ENCODE results near the gene QRFP.

The QRFP gene

DNA sequence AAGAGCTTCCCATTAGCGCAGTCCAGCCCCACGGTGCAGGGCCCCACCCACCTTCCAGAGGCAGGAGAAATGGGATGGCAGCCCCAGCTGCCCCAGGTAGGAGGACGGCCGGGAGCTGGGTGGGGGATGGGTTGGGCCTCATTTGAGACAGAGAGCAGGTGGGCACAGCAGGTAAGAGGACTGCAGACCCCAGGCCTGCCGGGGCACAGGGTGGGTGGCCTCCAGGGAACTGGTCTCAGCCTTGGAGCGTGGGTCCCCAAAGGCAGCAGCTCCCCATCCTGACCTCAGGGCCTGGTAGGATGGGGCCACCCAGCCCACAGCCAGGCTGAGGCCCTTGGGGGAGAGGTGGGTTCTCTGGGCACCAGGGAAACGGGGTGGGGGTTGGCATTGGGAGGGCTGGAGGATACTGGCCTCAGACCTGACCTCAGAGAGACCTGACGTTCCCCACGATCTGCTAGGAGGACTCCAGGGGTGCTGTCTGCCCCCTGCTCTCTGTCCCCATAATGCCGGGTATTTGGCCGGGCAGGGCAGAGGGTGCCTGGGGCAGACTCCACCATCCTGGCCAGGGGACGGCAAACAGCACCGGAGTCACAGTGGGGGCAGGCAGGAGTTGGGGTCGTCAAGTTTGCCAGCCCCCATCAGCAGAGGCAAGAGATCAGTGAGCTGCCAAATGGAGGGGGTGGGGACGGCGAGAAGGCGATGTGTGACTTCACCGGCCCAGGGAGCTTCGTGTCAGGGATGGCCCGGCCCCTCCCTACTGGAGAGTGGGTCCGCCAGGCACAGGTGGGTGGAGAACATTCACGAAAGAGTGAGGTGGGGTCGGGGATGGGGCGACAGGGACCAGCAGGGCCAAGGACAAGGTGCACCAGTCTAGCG, 6.8 kb upstream of the QRFP start:
- DNase-seq, result no peak

DNA sequence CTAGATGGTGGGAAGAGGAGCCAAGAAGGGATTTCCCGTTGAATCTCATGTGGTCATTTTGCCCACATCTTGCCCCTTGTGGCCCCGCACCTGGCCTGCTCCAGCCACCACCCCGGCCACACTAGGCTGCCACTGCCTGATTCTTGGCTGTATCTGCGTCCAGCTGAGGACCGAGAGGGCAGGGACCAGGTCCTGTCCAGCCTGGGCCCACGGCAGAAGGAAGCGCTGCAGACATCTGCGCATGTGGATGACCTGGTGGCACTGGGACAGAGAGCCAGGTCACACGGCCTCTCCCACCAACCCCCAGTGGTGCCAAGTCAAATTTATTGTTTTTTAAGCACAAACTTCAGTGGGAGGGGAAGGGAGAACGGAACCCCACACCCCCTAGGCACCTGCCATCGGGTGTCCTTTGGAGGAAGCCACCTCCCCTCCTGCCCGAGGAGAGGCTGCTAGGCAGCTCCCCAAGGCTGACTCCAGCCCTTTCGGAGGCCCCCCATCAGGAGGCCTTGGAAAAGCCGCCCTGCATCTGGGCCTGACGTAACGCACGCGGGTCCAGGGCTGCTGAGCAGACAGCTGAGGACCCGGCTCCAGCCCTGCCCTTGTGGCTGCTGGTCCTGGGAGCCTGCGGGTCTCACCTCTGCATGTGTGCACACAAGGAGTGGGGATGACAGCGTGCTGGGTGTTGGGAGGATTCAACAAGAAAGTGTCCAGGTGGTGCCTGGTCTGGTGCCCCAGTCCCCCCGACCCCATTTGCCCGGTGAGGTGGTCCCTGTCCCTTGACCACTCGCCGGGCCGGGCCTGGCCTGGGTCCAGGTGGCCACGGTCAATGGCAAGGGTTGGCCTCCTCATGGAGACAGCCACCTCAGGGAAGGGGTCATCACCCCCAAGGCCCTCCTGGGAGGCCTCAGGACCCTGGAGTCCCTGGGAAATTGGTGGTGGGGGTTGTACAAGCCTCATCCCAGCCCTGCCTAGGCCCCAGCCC, 5.9 kb upstream of the QRFP start:
- no peak for DNase-seq

DNA sequence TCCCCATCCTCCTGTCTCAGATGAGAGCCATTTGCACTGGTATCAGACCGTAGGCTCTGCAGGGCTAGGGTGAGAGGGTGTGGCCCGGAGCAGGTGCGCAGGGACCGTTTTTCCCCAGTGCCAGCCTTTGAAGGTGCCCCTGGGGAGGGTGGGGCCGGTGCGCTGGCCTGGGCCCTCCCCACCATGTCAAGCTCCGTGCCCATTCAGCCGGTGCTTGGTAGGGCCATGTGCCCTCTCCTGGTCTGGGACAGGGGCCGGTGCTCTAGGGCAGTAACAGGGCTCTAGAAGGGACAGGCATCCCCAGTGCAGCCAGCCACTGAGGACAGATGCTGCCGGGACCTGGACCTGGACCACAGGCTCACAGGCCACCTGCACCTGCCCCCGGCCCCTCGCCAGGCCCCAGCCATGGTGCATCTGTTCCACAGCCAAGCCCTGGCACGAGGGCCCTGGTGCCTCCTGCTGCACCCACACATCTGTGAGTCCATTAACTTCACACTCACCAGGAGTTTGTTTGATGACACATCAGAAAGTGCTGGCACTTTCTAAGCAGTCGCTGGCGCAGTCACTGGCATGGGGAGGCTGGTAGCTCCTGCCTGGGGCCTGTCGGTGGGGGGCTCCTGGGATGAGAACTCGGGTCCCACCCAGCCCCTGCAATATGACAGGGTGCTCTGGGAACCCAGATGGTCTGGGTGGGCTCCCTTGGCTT, 5.0 kb upstream of the QRFP start:
- DNase-seq, result no peak

DNA sequence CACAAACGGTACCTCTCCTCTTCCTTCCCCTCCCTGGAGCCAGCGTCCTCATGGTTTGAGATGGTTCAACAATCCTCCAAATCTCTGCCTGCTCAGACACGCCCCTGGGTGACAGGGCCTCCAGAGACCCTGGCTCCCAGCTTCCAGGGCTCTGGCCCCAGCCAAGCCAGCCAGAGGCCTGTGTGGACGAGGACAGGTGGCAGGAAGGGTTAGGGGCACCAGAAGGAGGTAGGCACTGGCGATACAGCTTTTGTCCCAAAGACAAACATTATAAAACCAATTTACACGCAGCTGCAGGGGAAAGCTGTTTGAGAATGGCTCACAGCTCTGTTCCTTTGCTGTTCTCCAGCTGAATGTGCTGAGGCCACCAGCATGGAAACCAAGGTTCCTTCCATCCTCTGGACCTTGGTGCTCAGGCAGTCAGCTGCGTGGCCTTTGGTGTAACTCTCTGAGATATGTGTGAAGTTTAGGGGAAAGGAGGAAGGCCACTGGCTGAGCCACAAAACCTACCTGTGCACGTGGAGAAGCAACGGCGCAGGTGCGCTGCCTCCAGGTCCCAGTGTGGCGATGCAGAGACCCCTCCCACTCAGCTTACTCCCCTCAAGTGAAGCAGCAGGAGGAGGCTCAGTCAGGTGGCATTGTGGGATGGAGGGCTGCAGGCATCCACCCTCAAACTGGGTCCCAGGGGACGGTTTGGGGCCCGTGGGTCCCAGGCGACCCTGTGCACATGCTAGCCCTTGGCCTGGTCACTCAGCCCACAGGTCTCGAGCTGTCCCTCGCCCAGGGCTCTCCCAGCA, 4.3 kb upstream of the QRFP start:
- no peak for DNase-seq

DNA sequence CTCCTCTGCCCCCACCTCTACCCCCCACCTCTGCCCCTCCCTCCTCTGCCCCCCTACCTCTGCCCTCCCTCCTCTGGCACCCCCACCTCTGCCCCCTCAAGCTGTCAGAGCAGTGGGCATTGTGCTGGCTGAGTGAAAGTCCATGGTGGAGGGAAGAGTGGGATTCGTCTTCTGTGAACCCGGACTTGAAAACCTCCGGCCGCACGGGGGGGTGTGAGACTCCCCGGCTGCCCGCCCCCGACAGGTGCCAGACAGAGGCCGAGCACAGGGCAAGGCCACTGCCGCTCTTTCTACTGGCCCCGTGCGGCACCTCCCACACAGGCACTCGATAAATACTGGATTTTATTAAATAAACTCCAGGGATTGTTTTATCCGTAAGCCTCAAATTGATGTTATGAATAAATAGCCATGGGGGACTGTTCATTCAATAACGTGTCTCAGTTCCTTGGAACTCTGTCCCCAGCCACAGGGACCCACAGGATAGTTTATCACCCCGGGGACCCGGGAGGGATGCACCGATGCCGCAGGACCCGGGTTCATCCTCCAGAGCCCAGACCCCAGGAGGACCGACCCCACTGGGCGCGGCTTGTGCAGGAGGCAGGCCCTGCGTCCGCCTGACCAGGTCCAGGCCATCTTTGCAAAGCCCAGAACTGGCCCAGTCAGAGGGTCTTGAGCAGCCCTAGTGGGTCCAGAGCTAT, 2.6 kb upstream of the QRFP start:
- no peak for DNase-seq

DNA sequence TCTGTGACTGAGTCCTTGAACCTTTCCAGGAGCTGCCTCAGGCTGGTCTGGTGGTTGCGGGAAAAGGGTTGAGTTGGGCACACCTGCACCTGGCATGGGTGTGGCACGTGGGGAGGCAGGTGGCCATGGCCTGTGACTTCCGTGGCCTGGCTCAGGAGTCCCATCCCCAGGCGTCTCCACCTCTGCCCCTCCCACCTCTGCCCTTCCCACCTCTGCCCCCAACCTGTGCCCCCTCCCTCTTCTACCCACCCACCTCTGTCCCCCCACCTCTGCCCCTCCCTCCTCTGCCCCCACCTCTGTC, 1.9 kb upstream of the QRFP start:
- no peak for DNase-seq

DNA sequence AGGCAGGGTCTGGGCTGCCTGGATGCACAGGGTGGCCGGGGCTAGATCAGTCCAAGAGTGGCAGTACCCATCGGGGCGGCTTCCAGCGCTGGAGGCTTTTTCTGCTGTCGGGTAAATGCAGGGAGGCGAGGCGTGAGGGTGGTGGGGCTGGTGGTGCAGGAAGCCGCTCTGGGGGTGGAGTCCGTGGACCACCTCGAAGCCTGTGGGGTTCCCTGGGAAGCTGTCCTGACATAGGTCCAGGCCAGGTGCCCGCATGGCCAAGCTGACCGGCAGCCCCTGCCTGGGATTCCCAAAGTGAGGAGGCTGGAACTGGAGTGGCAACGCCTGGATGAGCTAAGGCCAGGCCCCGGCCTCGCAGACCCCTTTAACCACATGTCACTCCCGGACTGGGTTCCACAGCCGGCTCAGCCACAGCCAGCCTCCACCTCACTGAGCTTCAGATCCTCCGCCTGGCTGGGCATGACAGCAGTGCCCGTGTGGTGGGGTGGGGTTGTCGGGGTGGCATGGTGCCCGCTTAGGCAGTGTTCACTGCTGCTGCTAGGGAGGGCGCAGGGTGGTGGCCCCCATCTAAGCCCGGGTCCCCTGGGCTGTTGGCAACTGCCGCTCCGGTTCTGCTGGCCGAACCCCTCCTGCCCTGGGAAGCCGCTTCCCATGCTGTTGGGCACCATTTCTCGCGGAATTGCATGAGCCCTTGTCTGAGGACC, 1.4 kb upstream of the QRFP start:
- DNase-seq, result no peak

DNA sequence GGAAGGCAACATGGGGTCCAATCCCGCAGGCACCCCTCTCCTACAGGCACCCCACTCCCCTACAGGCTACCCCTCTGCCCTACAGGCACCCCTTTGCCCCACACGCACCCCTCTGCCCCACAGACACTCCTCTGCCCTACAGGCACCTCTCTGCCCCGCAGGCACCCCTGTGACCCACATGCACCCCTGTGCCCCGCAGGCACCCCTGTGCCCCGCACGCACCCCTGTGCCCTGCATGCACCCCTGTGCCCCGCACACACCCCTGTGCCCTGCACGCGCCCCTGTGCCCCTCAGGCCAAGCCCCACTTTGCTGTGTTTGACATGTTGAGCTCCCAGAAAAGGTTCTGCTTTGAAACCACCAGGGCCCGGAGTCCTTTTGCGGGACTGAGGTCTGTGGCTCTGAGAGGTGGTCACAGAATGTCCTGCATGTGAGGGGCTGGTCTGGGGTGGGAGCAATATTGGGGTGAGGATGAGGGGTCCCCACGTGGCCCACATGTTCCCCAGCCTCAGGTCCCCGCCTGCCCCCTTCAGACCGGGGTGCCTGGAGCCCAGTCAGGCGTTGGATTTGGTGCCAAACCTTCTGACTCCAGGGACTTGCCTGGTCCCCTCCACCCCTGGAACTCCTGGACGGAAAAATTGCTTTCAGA, 616 bp upstream of the QRFP start:
- DNase-seq, result no peak

DNA sequence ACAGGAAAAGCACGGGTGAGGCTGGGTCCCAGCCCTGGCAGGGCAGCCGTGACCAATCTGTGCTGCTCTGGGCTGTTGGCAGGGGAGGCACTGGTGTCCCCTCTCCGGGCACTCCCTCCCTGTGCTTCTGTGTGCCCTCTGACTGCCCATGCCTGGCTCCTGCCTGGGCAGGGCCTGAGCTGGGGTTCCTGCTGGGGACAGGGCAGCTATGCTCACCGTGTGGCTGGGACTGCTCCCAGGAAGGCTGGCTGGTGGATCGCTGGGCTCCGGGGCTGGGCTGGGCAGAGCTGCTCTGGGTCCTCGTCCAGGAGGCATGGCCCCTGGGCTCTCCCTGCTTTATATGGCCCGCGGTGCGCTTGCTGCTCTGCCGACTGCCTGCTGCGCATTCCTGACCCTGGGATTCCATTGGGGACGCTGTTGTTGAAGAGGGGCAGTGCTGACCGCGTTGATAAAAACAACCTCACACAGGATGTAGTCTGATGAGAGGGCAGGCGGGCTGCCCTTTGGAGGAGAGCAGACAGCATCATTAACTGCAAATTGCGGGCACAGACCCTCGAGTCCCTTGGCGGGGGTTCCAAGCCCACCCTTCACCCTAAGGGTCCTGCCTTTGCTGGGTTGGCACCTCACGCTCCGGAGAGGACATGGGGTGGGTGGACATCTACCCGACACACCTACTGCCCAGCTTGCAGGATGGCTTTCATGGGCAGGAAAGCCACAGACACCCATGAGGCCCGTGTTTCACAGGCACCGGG, 955 bp downstream of the QRFP start:
- DNase-seq, result no peak

DNA sequence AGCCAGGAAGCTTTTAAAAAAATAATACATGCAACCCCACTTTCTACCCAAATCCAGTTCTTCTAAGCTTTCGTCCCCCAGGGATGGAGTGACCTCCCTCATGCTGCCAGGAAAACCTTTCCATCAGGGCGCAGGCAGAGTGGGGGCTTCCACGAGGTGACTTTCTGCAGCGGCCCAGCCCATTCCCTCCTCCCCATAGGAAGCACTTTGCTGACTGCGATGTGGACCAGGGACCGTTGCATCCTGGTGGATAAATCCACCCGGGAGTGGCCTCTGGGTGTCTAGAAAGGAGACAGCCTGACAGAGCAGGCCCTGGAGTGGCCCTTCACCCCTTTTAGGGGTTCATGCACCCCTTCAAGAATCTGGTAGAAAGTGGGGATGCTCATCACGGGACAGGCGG, 1.6 kb downstream of the QRFP start:
- no peak for DNase-seq

DNA sequence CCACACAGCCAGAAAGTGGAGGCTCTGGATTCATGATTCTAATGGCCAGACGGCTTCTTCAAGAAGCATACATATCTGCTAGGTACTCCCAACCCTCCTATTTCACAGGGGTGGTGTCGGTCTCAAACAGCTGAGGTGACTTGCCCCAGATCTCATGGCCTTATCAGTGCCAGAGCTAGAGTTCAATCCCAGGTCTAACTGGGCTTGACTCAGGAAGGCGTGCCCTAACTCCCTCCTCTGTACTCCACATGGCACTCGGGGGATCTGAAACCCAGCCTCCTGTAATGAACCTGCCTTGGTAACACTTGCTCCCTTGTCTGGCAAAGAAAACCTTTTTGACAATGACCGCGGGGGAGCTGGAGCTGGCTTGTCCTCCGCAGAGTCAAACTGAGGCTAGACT, 2.1 kb downstream of the QRFP start:
- DNase-seq, result no peak

DNA sequence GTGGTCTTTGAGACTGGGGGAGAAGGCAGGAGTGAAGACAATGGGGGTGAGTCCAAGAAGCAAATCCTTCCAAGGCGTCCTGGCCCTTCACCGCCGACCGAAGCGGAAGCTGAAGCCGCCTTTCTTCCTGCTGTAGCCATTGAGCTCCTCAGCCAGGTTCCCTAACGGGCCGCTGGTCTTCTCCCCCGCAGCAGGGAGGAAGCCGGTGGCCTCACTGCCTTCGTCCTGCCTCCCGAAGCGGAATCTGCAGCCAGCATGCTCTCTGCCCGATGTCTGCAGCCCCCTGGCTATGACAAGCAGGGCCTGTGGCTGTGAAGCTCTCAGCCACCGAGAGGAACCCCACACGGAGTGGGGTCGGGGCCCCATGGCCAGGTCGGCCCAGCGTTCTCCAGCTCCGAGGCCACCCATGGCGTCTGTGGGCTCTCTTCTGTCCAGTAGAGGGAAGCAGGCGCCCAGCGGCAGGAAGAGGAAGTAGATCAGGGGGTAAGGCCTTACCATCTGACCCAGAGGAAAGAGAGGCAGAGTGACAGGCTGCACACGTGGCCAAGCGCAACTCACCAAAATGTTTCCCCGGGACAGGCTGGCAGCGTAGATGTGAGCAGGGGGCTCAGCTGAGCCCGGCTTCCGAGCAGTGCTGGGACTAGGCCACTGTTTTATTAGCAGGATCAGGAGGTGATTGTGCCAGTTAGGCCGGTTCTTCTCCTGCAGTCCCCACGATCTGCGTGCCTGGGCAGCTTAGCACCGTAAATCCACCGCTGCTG, 3.1 kb downstream of the QRFP start:
- no peak for DNase-seq

DNA sequence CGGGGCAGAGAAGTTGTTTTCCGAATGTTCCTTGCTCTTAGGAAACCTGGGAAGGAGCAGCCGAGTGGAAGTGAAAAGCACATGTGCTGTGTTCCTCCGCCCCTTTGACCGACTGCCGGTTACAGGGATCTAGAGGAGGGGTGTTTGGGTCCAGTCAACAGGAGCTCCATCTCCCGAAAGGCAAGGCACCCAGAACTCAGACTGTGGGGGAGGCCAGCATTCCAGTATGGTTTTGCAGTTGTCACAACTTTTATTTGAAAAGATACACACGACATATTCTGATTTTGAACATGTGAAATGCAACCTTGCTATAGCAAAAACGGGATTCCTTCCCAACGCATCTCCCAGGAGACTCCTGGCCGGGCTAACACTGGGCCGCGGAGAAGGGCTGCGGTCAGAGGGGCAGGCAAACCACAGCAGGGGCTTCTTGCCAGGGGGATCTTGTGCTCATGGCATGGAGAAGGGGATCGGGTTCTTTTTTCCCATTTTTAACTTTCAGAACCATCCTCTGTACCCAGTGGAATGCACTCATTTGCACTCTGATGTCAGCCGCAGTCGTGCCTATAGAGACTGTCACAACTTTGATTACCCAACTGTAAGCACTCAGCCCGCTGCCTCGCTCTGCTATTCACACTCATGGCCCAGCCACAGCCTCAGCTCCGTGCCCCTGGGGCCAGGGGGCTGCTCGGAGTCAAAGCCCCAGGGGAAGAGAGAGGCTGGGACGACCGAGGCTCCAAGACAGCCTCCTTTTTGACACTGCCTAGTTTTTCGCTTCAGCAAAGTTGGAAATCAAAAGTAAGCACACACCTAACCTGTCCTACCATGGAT, 3.9 kb downstream of the QRFP start:
- DNase-seq, result no peak

DNA sequence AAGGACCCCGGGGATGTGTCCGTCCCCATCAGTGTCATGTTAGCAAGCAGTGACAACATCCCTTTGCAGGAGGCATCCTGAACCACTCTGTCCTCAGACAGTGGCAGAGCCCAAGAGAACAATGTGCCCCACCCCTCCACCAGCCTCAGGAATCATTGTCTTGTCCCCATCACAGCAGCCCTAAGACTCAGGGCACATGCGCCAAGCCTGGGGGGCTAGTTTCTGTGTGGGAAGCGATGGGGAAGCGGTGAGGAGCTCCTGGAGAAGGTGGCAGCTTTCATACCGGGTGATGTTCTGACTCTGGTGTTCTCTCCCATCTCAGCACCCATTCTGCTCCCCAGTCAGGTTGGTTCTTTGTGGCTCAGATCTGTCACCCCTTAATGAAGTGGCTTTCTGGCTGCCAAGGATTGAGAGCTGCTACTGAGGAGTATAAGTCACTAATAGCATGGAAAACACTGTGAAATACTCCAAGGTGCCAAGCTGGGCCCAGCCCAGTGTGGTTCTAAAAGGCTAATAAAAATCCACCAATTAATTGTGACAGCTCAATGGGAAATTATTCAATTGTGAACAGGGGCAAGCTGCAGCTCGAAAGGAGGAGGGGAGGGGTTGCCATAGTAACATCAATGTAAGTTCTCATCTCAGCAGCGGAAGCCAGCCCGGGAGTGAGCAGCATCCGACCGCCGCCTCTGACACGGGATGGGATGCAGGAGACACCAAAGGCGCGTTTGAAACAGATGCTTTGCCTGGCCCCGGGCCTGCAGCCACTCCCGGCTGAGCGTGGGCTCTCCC, 4.7 kb downstream of the QRFP start:
- peak; percentile 3 for DNase-seq

DNA sequence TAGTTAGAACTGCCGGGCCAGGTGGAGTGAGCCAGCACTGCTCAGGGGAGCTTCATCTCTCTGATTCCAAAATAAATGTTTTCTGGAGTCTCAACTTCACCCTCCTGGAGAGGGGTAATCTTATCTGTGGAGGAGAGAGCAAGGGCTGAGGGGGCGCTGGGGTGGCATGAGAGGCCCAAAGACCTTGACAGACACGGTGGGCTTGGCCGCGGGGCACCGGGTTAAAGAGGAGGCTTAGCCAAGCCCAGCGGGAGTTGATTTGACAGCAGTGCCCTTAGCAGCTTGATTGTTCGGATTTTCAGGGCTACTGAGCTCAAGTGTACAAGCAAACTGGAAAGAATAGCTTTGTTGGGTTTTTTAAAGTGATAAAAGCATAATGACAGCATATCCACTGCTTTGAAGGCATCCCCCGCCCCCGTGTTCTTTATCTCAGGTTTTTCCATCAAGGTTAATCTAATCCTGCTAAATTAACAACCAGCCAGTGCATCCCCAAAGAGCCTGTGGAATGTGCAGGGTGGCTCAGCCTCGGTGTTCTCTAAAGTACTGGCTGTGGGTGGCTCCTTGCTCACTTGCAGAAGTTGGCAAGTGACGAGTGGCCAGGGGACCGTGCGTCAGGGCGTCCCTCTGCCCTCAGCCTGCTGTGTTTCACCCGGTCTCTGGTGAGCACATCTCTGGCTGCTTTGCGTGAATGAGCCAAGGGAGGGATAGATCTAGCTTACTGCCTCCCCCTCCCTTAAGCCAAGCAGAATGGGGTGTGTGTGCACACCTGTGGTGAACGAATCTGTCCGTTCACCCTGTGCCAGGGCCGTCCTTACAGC, 5.5 kb downstream of the QRFP start:
- no peak for DNase-seq

DNA sequence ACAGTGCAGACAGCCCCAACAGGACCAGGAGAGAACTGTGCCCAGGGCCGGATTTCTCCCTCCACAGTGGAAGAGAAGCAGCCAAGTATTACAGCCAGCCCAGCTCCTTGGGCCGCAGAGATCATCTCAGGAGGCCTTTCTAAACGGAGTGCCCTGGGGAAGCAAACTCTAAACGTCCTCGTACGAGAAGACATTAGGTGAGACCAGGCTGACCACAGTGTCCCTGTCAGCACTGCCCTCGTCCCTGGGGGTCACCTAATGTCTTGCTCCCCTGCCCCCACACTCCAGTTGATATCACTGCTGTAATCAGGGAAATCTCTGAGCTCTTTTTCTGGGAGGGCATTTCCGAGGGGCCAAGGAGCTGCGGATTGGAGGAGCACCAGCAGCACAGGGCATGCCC, 6.5 kb downstream of the QRFP start:
- DNase-seq, result no peak
